OCI-LY1 (cell line): Measurements from ENCODE around the gene NUTM2F.

Source experiments
- H2AFZ ChIP-seq: fragments of 200-600 bp; sonication (generic), shearing (Covaris generic); 2 replicates; pipeline ENCODE4 v1.6.0; 2014; ENCODE audit warnings: antibody characterized with exemption, mild to moderate bottlenecking, low read length
- H3F3A ChIP-seq: fragments of 200-600 bp; sonication (generic), shearing (Covaris generic); 2 replicates; pipeline ENCODE4 v1.6.0; 2014; ENCODE audit warnings: mild to moderate bottlenecking, antibody characterized with exemption, low read length, moderate library complexity; ENCODE audit not compliant: insufficient read depth
- H3K27ac ChIP-seq: fragments of 200-600 bp; sonication (generic); 2 replicates; pipeline ENCODE4 v1.5.1; 2014; ENCODE audit warnings: low read length, mixed run types, mild to moderate bottlenecking, low read depth; ENCODE audit not compliant: poor library complexity, severe bottlenecking
- H3K27me3 ChIP-seq: fragments of 200-600 bp; sonication (generic); 2 replicates; pipeline ENCODE4 v1.6.0; 2014; ENCODE audit warnings: antibody characterized with exemption, mild to moderate bottlenecking, low read length, moderate library complexity; ENCODE audit not compliant: insufficient read depth
- H3K36me3 ChIP-seq: fragments of 200-600 bp; sonication (generic); 2 replicates; pipeline ENCODE4 v1.6.1; 2014; ENCODE audit warnings: mild to moderate bottlenecking, antibody characterized with exemption, low read length, moderate library complexity, mixed read lengths; ENCODE audit not compliant: insufficient read depth
- H3K4me1 ChIP-seq: fragments of 200-600 bp; sonication (generic); 2 replicates; pipeline ENCODE4 v1.5.1; 2014; ENCODE audit warnings: mild to moderate bottlenecking, low read length, moderate library complexity; ENCODE audit not compliant: insufficient read depth, severe bottlenecking
- H3K4me2 ChIP-seq: fragments of 200-600 bp; sonication (generic), shearing (Covaris generic); 2 replicates; pipeline ENCODE4 v1.6.1; 2014; ENCODE audit warnings: low read length
- H3K4me3 ChIP-seq: fragments of 200-600 bp; sonication (generic); 2 replicates; pipeline ENCODE4 v1.5.1; 2014; ENCODE audit warnings: low read length, low read depth, mild to moderate bottlenecking, mixed read lengths; ENCODE audit not compliant: poor library complexity, severe bottlenecking
- H3K79me2 ChIP-seq: fragments of 200-600 bp; shearing (Covaris generic); 2 replicates; pipeline ENCODE4 v1.6.1; 2016; ENCODE audit warnings: mixed run types, low read length, mixed read lengths; ENCODE audit not compliant: insufficient read depth
- H3K9ac ChIP-seq: fragments of 200-600 bp; sonication (generic), shearing (Covaris generic); 2 replicates; pipeline ENCODE4 v1.6.1; 2014; ENCODE audit warnings: mild to moderate bottlenecking, low read length, mixed read lengths
- H3K9me2 ChIP-seq: fragments of 200-600 bp; sonication (generic), shearing (Covaris generic); 2 replicates; pipeline ENCODE4 v1.6.1; 2014; ENCODE audit warnings: low read depth, mild to moderate bottlenecking, low read length, mixed read lengths
- H3K9me3 ChIP-seq: fragments of 200-600 bp; shearing (Covaris generic); 2 replicates; pipeline ENCODE4 v1.6.1; 2014; ENCODE audit warnings: low read length, mixed read lengths
- H4K20me1 ChIP-seq: fragments of 200-600 bp; sonication (generic), shearing (Covaris generic); 2 replicates; pipeline ENCODE4 v1.6.0; 2016; ENCODE audit warnings: mild to moderate bottlenecking, low read length; ENCODE audit not compliant: insufficient read depth
- EZH2 ChIP-seq: fragments of 200-600 bp; sonication (generic), shearing (Covaris generic); IDR thresholded peaks from 2 replicates; pipeline ENCODE4 v1.8.0; 2017; ENCODE audit warnings: borderline replicate concordance, mixed run types, mild to moderate bottlenecking, antibody characterized with exemption, low read length, moderate library complexity, mixed read lengths
- TF ChIP-seq, protein P1 (sequence below): fragments of 200-600 bp; sonication (generic), shearing (Covaris generic); IDR thresholded peaks from 2 replicates; pipeline ENCODE4 v1.5.1; 2017; ENCODE audit warnings: mild to moderate bottlenecking, antibody characterized with exemption, low read length, moderate library complexity, mixed read lengths

NUTM2F gene

DNA sequence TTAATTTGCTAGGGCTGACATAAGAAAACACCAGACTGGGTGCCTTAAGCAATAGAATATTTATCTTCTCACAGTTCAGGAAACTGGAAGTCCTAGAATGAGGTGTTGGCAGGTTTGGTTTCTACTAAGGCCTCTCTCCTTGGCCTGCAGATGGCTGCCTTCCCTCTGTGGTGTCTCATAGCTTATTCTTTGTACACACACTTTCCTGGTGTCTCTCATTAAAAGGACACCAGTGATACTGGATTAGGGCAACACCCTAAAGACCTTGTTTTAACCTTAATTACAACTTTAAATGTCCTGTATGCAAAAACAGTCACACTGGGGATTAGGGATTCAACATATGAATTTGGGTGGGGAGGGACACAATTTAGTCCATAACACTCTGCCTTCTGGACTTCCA lies 25.1 kb downstream of the NUTM2F start:
- Histone ChIP-seq H4K20me1 (no peaks in the 10 kb centered on the region), H3K9me3 (no peaks in the 10 kb centered on the region), H3K4me1 (no peaks in the 10 kb centered on the region), H3K4me3 (no peak overlapping the region), H3K79me2 (no peaks in the 10 kb centered on the region), H3K27me3 (no peaks in the 10 kb centered on the region), H2AFZ (no peak overlapping the region), H3F3A (no peaks in the 10 kb centered on the region), H3K9me2 (no peaks in the 10 kb centered on the region), H3K27ac (no peak overlapping the region), H3K9ac (no peak overlapping the region), H3K36me3 (no peaks in the 10 kb centered on the region), H3K4me2 (no peak overlapping the region)
- TF ChIP-seq, protein P1, sequence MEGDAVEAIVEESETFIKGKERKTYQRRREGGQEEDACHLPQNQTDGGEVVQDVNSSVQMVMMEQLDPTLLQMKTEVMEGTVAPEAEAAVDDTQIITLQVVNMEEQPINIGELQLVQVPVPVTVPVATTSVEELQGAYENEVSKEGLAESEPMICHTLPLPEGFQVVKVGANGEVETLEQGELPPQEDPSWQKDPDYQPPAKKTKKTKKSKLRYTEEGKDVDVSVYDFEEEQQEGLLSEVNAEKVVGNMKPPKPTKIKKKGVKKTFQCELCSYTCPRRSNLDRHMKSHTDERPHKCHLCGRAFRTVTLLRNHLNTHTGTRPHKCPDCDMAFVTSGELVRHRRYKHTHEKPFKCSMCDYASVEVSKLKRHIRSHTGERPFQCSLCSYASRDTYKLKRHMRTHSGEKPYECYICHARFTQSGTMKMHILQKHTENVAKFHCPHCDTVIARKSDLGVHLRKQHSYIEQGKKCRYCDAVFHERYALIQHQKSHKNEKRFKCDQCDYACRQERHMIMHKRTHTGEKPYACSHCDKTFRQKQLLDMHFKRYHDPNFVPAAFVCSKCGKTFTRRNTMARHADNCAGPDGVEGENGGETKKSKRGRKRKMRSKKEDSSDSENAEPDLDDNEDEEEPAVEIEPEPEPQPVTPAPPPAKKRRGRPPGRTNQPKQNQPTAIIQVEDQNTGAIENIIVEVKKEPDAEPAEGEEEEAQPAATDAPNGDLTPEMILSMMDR, result no peak
- TF ChIP-seq EZH2, result no peak

DNA sequence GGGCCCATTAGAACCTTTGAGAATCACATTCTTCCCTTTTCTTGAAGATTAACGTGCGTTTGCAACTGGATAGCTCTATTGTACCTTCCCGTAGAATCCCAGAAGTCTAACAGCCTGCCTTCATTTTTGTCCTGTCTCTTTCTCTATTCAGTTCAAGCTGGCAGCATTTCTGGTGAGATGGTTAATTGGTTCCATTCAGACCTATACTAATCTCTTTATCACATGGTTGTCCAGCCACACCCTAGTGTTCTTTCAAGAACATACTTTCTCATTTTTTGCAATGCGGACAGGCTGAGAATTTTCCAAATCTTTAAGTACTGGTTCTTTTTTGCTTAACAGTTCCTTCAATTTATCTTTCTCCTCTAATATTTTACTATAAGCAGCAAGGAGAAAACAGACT lies 26.0 kb downstream of the NUTM2F start:
- Histone ChIP-seq H3F3A (no peaks in the 10 kb centered on the region), H3K27me3 (no peaks in the 10 kb centered on the region), H3K4me2 (no peak overlapping the region), H2AFZ (no peak overlapping the region), H3K27ac (no peak overlapping the region), H3K4me3 (no peak overlapping the region), H3K9me2 (no peaks in the 10 kb centered on the region), H3K9ac (no peak overlapping the region), H3K9me3 (no peaks in the 10 kb centered on the region), H3K79me2 (no peaks in the 10 kb centered on the region), H4K20me1 (no peaks in the 10 kb centered on the region), H3K4me1 (no peaks in the 10 kb centered on the region), H3K36me3 (no peaks in the 10 kb centered on the region)
- no peak for TF ChIP-seq EZH2
- TF ChIP-seq, protein P1, result no peak

DNA sequence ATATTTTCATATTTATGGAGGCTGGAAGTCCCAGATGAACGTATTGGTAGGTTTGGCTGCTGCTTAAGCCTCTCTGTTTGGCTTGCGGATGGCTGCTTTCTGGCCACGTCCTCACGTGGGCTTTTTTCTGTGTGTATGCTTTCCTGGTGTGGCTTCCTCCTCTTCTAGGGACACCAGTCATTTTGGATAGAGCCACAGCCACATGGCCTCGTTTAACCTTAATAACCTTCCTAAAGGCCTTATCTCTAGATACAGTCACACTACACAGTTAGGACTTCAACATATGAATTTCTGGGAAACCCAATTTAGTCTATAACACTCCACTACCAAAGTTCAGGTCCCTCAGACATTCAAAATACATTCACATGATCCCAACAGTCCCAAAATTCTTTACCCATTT lies 26.9 kb downstream of the NUTM2F start:
- Histone ChIP-seq H3K9ac (no peak overlapping the region), H3K36me3 (no peaks in the 10 kb centered on the region), H3K79me2 (no peaks in the 10 kb centered on the region), H2AFZ (no peak overlapping the region), H3K4me1 (no peaks in the 10 kb centered on the region), H3K9me3 (no peaks in the 10 kb centered on the region), H3K4me3 (no peak overlapping the region), H3K9me2 (no peaks in the 10 kb centered on the region), H3K4me2 (no peak overlapping the region), H4K20me1 (no peaks in the 10 kb centered on the region), H3K27ac (no peak overlapping the region), H3K27me3 (no peaks in the 10 kb centered on the region), H3F3A (no peaks in the 10 kb centered on the region)
- TF ChIP-seq EZH2, result no peak
- TF ChIP-seq, protein P1, result no peak
